Tibial nerve (tissue), 3 donors: Measurements from ENCODE around the gene CLEC16A.

ENCODE experiments used
- CTCF ChIP-seq, 5 experiments: fragments of 200-600 bp in 3 of 5; fragments of 450-650 bp in 2 of 5; sonication (generic) in 3 of 5; IDR thresholded peaks; one replicate each; pipeline ENCODE4 v1.5.1; 2016 to 2019; ENCODE audit warnings: antibody characterized with exemption in 5 of 5, mild to moderate bottlenecking in 3 of 5, moderate library complexity in 2 of 5
- POLR2A ChIP-seq, 2 donors: fragments of 450-650 bp; IDR thresholded peaks; one replicate each; pipeline ENCODE4 v1.6.1; 2017; ENCODE audit warnings: antibody characterized with exemption in 2 of 2, mild to moderate bottlenecking in 2 of 2, moderate library complexity in 2 of 2

GRCh38 chr16:10938796-10939648 lies 5.3 kb upstream of the CLEC16A start:
- TF ChIP-seq CTCF (IDR thresholded peaks at IDR 0.05): no peak
- TF ChIP-seq POLR2A (IDR thresholded peaks at IDR 0.05): no peak
